ENCODE measurements around the gene ERMAP. TPM values are rescaled to one million over a fixed set of nuclear protein-coding genes. Genes with fewer than 3 reads are reported as not detected.
"Not testable (repeated sequence)": the region's sequence is repeated elsewhere in the genome, so short reads cannot be mapped to it uniquely, and the experiment has no call there.

ERMAP gene
- total RNA-seq, 1 experiment from 2014 or later: 13.0 TPM

GRCh38 chr1:42807056-42807668 lies 9.8 kb upstream of the ERMAP start:
- DNase-seq (ENCODE audit: low spot score): no peak

GRCh38 chr1:42814815-42815214 lies 2.1 kb upstream of the ERMAP start:
- DNase-seq (ENCODE audit: low spot score): not testable (repeated sequence)

GRCh38 chr1:42815941-42816584 lies 859 bp upstream of the ERMAP start:
- no peak for DNase-seq (ENCODE audit: low spot score)

DNA sequence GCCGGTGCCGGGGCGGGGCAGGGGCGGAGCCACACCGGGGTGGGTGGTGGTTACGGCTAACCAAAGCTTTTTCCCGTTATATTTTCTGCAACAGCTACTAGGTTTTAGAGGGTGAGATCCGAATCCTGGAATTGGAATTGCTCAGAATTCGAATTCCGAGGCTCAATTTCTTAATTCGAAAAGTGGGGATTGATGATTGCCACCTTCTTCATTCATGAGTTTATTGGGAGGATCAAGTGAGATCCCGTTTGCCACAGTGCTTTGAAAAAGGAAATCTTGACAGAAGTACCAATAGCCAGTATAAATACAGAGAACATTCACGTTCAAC lies 482 bp downstream of the ERMAP start:
- no peak for DNase-seq (ENCODE audit: low spot score)

- DNase-seq (ENCODE audit: low spot score): no peak
Observed at GRCh38 chr1:42817976-42818375, 1.1 kb downstream of the ERMAP start.

DNA sequence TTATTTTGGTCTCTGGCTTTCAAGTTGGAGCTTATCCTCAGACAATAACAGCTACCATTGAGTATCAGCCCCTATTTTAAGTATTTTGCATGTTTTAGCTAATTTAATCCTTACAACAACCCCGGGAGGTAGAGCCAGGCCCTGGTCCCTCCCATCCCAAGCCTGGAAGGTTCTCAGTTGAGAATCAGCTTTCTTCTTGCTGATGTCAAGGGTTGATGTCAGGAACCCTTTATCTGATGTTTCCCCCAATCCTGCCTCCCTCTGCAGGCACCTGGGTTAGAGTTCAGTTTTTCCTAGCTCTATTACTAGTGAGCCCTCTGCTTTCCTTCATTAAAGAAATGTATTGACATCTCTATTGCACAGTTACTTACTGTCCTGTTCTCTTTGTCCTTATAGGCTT lies 3.9 kb downstream of the ERMAP start:
- DNase-seq (ENCODE audit: low spot score): no peak

GRCh38 chr1:42821690-42822089 lies 4.8 kb downstream of the ERMAP start:
- DNase-seq (ENCODE audit: low spot score): no peak

GRCh38 chr1:42822800-42823392 lies 6.0 kb downstream of the ERMAP start:
- DNase-seq (ENCODE audit: low spot score): peak; percentile 40

GRCh38 chr1:42824481-42825035 lies 7.6 kb downstream of the ERMAP start:
- no peak for DNase-seq (ENCODE audit: low spot score)

- DNase-seq (ENCODE audit: low spot score): no peak
Observed at GRCh38 chr1:42825036-42825851, 8.3 kb downstream of the ERMAP start.

GRCh38 chr1:42830631-42831030 lies 13.7 kb downstream of the ERMAP start:
- no peak for DNase-seq (ENCODE audit: low spot score)

GRCh38 chr1:42831273-42831672 lies 14.4 kb downstream of the ERMAP start:
- DNase-seq (ENCODE audit: low spot score): no peak

DNA sequence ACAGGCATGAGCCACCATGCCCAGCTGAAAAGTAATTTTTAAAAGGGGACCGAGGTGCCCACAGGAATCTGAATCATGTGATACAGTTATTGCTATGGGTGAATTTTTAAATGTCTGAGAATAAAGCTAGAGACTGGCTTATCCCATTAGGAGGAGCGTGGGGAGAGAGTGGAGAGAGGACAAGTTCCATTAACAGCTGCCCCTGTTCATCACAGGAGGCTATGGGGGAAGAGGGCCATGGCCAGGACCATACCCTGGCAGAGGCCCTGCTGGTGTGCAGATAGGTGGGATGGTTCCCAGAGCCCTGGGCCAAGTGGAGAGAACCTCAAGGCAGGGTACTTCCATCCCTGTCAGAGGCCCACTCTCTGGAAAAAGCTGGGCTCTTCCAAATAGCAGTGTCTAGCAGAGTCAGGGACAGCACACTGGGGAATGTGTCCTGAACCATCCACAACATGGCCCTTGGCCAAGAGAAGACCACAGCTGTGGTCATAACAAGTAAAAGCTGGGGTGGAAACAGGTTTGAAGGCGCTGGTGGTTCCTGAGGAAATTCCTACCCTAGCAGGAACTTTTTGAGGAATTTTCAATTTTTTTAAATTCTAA lies 15.8 kb downstream of the ERMAP start:
- DNase-seq (ENCODE audit: low spot score): no peak

GRCh38 chr1:42833981-42834380 lies 17.1 kb downstream of the ERMAP start:
- no peak for DNase-seq (ENCODE audit: low spot score)

GRCh38 chr1:42834803-42835202 lies 17.9 kb downstream of the ERMAP start:
- DNase-seq (ENCODE audit: low spot score): no peak

GRCh38 chr1:42835422-42835821 lies 18.5 kb downstream of the ERMAP start:
- no peak for DNase-seq (ENCODE audit: low spot score)

DNA sequence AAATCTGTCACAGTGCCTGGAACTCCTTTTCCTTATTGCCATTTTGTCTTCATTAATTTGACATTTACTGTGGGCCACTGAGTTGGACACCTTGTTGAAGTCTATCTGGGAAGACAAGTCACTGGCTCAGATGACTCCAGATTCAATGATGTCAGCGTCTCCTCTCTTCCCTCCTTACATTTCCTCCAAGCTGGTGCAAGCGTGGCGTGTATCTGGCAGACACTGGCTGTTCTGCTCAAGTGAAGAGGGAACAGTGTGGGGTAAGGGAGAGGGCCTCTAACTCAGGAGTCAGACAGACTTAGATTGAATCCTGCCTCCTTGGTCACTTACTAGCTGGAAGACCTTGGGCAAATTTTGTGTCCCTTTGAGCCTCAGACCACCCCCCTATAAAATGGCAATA lies 20.8 kb downstream of the ERMAP start:
- no peak for DNase-seq (ENCODE audit: low spot score)

DNA sequence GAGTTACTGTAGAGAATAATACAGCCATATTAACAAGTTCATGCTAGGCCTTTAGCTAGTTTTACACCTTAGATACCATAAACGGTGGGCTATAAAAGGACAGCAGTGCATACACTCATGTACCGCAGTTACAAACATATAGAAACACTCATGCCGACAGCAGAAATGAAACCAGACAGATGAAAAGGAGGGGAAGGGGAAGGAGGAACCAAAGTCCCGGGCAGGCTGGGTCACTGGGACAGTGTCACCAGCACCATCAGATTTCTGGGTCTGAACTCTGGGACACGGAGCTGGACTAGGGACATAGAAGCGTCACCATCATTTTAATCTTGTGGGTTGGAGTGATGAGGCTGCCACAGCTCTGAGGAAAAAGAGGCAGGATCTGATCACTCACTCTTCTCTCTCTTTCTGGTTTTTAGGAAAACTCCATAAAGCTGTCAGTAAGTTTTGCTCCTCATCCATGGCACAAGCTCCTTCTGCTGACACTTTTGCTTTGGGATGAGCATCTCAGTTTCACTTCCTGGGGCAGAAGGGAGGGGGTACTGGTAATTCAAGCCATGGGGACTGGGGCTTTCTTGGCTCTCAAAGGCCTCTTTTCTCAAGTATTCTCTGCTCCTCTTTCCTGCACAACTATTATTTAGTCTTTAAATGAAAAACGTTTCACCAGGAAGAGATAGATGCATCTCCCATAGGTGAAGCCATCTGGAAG lies 21.7 kb downstream of the ERMAP start:
- DNase-seq (ENCODE audit: low spot score): no peak

- no peak for DNase-seq (ENCODE audit: low spot score)
Observed at GRCh38 chr1:42841010-42841409, 24.1 kb downstream of the ERMAP start.

- DNase-seq (ENCODE audit: low spot score): no peak
Observed at GRCh38 chr1:42841440-42842147, 24.7 kb downstream of the ERMAP start.
